ENCODE results near the gene MASTL. TPM values are rescaled to one million over a fixed set of nuclear protein-coding genes. Genes with fewer than 3 reads are reported as not detected.

Gene MASTL
- total RNA-seq, 2 donors from 2014 or later, result 4.3 to 4.9 TPM

DNA sequence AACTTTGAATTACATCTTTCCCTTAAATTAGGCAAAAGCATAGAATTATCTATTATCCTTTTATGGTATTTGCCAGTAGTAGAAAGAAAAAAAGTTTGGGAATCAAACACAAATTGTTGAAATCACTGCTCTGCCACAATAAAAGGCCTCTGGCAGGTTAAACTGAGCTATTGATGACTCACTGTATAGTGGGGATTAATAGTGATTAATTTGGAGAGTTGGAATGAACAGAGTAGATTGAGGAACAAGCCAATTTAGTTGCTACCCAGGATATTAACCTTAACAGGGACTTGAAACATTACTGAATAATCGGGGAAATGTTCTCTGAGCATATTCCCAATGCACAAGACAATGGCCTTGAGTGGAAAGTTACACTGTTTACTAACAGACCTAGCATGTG, 33.1 kb downstream of the MASTL start:
- WGBS, 2 donors, result 50 to 78% methylated on average over 1 of the region's 1 CpG
- intact Hi-C loops (cut with DNase I), result no loop called here
- ATAC-seq (no peak), DNase-seq (no peak)
- Histone ChIP-seq H3K27me3 (no peaks in the 10 kb centered on the region), H3K4me1 (no peaks in the 10 kb centered on the region), H3K27ac (no peak overlapping the region), H3K4me3 (no peak overlapping the region), H3K36me3 (replicated peaks in 1 of 2; ENCODE audit: insufficient read depth in 1 of 2, low read depth in 2 of 2) (peaks cover 0 to 2% of the 10 kb centered on the region in 2 donors), H3K9me3 (no peaks in the 10 kb centered on the region)
- TF ChIP-seq CTCF (IDR thresholded peaks at IDR 0.05) (no peak), POLR2A (IDR thresholded peaks at IDR 0.05) (no peak)

- no peak overlapping the region for H3K4me3 ChIP-seq
- WGBS, 2 donors, result 97 to 99% methylated on average over 4 of the region's 4 CpGs
- intact Hi-C loops (cut with DNase I), result no loop called here
Measured at GRCh38 chr10:27188897-27189296, 33.7 kb downstream of the MASTL start.

DNA sequence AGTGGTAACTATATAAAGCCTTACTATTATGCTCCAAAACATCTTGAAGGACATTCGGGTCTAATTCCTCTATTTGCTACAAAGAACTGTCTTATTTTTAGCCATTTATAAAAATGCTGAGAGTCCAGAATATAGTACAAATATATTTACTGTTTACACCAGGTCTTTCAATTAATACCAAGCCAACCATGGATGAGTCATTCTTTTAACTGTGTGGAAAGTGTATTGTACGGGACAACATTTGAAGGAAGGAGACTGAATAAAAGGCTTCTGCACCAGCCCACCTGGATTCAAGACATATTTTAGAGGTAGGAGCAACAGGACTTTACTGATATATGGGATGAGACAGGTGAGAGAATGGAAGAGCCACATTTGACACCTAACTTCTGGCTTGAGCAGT, 35.4 kb downstream of the MASTL start:
- H3K36me3 ChIP-seq (replicated peaks in 1 of 2; ENCODE audit: insufficient read depth in 1 of 2, low read depth in 2 of 2), result no peaks in the 10 kb centered on the region
- WGBS, 2 donors, result 70 to 74% methylated on average over 2 of the region's 2 CpGs
- no peaks in the 10 kb centered on the region for H3K9me3 ChIP-seq
- no peaks in the 10 kb centered on the region for H3K27me3 ChIP-seq
- H3K27ac ChIP-seq, result no peak overlapping the region
- no peak for TF ChIP-seq CTCF (IDR thresholded peaks at IDR 0.05)
- TF ChIP-seq POLR2A (IDR thresholded peaks at IDR 0.05), result no peak
- H3K4me3 ChIP-seq, result no peak overlapping the region
- no peaks in the 10 kb centered on the region for H3K4me1 ChIP-seq
- ATAC-seq (no peak), DNase-seq (no peak)
- intact Hi-C loops (cut with DNase I), result no loop called here

More at GRCh38 chr10:27188897-27189296, 33.7 kb downstream of the MASTL start:
- no peak for TF ChIP-seq CTCF (IDR thresholded peaks at IDR 0.05)
- no peak for TF ChIP-seq POLR2A (IDR thresholded peaks at IDR 0.05)
- no peaks in the 10 kb centered on the region for H3K9me3 ChIP-seq
- ATAC-seq (no peak), DNase-seq (no peak)
- H3K27me3 ChIP-seq, result no peaks in the 10 kb centered on the region
- no peaks in the 10 kb centered on the region for H3K4me1 ChIP-seq
- H3K36me3 ChIP-seq (replicated peaks in 1 of 2; ENCODE audit: insufficient read depth in 1 of 2, low read depth in 2 of 2), result peaks cover 0 to 2% of the 10 kb centered on the region in 2 donors
- no peak overlapping the region for H3K27ac ChIP-seq

DNA sequence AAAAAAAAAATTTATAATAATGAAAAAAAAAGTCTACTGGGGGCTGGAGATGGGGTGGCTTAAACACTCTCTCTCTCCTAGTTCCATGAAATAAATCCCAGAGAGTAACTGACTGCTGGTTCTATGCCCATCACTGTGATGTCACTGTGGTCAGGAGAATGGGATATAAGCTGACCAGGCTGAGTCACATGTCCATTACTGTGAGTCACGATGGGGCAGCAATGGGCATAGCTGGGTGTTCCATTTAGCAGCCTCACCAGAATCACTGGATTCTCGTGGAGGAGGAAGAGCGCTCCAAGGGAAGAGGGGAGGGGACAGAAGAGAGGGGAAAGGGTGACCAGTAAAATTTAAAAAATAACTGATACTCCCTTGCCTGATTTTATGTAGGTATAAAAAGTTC, 37.1 kb downstream of the MASTL start:
- ATAC-seq, result no peak
- no peak overlapping the region for H3K4me3 ChIP-seq
- WGBS, 2 donors, result 81 to 87% methylated on average over 3 of the region's 3 CpGs
- TF ChIP-seq CTCF (IDR thresholded peaks at IDR 0.05) (no peak), POLR2A (IDR thresholded peaks at IDR 0.05) (no peak)
- no peak overlapping the region for H3K27ac ChIP-seq
- intact Hi-C loops (cut with DNase I), result no loop called here
- no peaks in the 10 kb centered on the region for H3K4me1 ChIP-seq
- H3K27me3 ChIP-seq, result no peaks in the 10 kb centered on the region
- DNase-seq, result no peak
- H3K36me3 ChIP-seq (replicated peaks in 1 of 2; ENCODE audit: insufficient read depth in 1 of 2, low read depth in 2 of 2), result no peaks in the 10 kb centered on the region
- no peaks in the 10 kb centered on the region for H3K9me3 ChIP-seq

DNA sequence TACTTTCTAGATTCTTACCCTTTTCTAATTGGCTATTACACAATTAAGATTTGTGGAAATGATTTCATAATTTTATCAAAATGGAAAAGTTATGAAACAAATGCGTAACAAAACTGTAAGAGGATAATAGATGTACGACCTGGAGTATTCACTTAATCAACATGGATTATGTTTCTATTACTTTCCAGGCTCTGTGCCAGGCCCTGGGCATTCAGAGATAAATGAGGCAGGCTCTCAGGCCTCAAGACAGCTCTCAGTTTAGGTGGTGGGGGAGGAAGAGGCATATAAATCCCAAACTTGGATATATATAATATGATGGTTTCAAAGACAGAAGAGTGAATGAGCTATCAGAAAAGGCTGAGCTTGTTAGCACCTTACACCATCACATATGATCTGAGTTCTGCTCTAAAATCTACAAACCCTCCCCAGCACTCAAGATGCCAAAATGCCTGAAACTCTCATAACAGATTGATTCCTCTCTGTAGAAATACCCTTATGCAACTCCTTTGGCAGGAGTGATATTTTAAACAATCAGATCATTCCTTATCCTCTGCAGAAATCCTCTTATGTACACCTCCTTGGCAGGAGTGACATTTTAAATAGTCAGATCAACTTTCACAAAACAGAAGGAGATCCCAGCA, 42.9 kb downstream of the MASTL start:
- no peak for ATAC-seq
- TF ChIP-seq CTCF (IDR thresholded peaks at IDR 0.05), result no peak
- no peak for TF ChIP-seq POLR2A (IDR thresholded peaks at IDR 0.05)
- WGBS, 2 donors, result 22 to 23% methylated on average over 2 of the region's 2 CpGs
- no peaks in the 10 kb centered on the region for H3K27me3 ChIP-seq
- no peak overlapping the region for H3K27ac ChIP-seq
- no peaks in the 10 kb centered on the region for H3K9me3 ChIP-seq
- peaks cover 6% of the 10 kb centered on the region for H3K4me1 ChIP-seq
- DNase-seq, result peak in 1 of 4 donors; percentile 29
- intact Hi-C loops (cut with DNase I), result no loop called here
- H3K4me3 ChIP-seq, result no peak overlapping the region
- peaks cover under 1 to 2% of the 10 kb centered on the region in 2 donors for H3K36me3 ChIP-seq (replicated peaks in 1 of 2; ENCODE audit: insufficient read depth in 1 of 2, low read depth in 2 of 2)
